GM21367 (cell line): ENCODE data around the gene SLC35C1.

ENCODE experiments used
- ATAC-seq: cut with Tn5 transposase; IDR thresholded peaks from one replicate; pipeline ENCODE4 v1.9.1; 2021; ENCODE audit not compliant: unreplicated experiment

The SLC35C1 gene

DNA sequence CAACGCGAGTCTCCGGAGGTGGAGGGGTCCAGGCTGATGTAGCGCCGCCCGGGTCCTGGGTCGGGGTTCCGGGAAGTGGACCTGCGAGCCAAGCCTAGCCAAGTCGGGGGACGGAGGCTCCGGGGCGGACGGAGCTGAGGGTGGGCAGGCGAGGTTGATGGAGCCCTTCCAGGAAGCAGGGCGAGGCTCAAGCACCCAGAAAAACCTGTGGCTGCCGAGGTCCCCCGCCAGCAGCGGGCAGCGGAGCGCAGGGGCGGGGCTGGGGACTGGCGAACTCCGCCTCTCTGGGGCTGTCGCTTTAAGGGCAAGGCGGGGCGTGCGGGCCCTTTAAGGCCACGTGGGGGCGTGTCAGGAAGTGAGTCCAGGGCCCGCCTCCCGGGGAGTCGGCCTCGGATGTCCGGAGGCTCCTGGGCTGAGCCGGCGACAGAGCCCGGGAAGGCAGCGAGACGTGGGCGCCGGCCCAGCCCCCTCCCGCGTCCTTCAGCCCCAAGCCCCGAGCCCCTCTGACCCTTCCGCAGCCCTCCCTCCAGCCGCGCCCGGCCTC is at the start of gene SLC35C1:
TSS of gene SLC35C1 (plus strand) at position 389 of the 544 bp plus-strand sequence. CDS start 653 bp downstream, outside the sequence.
- ATAC-seq = peak; percentile 89

DNA sequence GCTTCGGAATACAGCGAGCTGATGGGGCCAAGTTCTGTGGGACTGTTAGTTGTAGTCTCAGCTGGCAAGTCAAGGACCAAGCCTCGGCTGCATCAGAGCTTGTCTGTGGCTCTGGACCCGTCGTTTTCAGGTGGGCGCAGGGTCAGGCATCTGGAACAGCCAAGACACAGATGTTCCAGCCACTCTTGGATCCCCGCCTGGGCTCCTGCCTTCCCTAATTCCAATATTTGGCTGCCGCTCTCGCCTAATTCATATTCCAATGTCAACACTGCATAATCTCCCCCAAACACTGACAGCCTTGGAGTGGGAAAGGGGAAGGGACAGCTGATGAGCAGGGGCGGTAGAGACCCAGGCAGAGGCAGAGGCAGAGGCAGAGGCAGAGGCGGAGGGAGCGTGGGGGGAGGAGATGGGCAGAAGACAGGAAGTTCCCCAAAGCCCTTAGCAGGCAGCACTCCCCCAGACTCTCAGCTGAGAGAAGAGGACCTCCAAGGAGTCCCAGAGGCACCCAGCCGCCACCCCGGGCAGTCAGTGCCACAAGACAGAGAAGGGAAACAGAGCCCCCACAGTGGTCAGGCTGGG is 49.6 kb upstream of the SLC35C1 start:
- no peak for ATAC-seq

GRCh38 chr11:45756384-45757010 is 48.5 kb upstream of the SLC35C1 start:
- no peak for ATAC-seq

GRCh38 chr11:45757672-45758071 is 47.3 kb upstream of the SLC35C1 start:
- no peak for ATAC-seq

- no peak for ATAC-seq
These were observed 43.3 kb upstream of the SLC35C1 start for GRCh38 chr11:45761659-45762058.

DNA sequence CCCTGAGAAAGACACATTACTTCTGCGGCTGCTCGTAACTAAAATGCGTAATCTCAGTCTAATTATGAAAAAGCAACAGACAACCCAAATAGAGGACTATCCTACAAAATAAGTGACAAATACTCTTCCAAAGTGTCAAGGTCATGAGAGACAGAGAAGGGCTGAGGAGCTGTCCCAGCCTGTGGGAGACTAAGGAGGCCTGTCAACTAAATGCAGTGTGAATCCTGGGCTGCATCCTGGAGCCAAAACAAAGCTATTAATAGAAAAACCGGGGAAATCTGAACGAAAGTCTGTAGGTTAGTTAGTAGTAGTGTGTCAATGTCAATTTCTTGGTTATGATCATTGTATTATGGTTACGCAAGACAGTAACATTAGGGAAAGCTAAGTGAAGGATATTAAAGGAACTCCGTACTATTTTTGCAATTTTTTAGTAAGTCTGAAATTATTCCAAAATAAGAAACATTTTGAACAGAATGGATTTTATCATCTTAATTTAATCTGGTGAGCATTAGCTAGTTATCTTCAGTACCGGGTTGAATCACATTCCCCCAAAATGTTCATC is 39.8 kb upstream of the SLC35C1 start:
- ATAC-seq = no peak

DNA sequence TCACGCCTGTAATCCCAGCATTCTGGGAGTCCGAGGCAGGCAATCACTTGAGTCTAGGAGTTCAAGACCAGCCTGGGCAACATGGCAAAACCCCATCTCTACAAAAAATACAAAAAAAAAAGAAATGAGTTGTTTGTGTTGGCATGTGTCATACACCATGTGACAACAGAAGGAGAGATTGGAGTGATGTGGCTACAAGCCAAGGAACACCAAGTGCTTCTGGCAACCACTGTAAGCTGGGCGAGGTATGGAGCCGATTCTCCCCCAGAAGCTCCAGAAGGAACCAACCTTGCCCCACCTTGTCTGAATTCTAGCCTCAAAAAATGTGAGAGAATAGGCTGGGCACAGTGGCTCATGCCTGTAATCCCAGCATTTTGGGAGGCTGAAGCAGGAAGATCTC is 39.1 kb upstream of the SLC35C1 start:
- ATAC-seq = no peak

- ATAC-seq = no peak
These were observed 38.5 kb upstream of the SLC35C1 start for GRCh38 chr11:45766469-45766868.

- ATAC-seq = no peak
These were observed 36.5 kb upstream of the SLC35C1 start for GRCh38 chr11:45768486-45768885.

- ATAC-seq = no peak
These were observed 35.0 kb upstream of the SLC35C1 start for GRCh38 chr11:45769960-45770359.

DNA sequence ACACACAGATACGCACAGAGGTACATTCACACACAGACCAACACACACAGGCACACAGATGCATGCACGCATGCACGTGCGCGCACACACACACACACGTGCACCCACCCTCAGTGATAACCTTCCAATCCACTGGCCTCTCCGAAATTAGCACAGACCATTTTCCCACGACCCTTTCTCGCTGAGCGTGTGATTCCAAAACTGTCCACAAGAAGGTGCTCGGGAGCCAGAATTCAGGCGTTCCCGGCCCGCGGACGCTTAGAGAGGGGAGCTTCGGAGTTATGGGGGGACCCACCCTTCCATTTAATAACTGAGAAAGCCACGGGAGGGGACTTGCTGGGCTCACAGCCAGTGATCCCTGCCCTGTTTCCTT is 33.8 kb upstream of the SLC35C1 start:
- ATAC-seq = peak; percentile 30

GRCh38 chr11:45771566-45772448 is 33.1 kb upstream of the SLC35C1 start:
- ATAC-seq = peak; percentile 81

DNA sequence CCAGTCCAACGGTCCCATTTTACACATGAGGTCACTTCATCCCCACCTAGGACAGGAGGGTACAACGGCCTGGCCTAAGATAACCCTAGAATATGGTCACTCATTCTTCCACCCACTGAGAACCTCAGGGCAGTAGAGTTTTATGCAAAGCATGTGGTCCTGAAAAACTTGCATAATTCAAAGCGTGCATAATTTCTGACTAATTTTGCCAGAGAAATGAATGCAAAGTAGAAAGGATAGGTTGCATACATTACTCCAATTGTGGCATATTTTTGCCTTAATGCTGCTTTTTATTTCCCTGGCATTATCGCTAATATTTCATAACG is 32.5 kb upstream of the SLC35C1 start:
- ATAC-seq = no peak

DNA sequence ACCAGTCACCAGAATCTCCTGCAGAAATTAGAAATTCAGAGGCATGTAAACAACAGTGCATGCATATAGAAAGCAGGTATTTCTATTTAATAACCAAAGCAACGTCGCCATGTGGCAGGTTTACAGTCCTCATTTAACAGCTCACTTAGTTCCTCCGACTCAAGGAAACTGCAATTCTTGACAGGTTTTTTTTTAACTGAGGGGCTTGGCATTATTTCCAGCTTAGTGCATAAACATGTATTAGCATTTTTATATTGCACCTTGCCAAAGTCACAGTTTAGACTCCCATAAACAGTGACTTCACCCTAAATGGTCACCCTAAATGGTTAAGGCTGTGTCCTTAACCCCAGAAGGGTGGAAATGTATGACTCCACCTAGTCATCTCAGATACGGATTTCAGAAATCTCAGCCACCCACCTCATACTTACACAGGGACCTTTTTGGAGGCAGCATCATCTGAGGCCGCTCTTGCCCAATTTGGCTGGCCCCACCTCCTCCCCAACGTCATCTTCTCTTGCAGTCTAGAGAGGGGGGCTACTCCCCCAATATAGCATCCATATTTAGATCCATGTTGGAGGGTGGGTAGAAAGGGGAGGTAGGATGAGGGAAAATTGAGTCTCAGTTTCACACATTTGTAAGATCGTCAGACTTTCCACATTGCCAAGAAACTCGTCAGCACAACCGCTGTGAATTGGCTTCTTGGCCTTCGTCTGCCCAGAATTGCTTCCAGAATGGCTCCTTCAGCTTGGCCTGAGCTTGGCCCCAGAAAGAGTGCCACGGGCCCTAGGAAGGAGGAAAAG is 31.8 kb upstream of the SLC35C1 start:
- ATAC-seq = no peak

DNA sequence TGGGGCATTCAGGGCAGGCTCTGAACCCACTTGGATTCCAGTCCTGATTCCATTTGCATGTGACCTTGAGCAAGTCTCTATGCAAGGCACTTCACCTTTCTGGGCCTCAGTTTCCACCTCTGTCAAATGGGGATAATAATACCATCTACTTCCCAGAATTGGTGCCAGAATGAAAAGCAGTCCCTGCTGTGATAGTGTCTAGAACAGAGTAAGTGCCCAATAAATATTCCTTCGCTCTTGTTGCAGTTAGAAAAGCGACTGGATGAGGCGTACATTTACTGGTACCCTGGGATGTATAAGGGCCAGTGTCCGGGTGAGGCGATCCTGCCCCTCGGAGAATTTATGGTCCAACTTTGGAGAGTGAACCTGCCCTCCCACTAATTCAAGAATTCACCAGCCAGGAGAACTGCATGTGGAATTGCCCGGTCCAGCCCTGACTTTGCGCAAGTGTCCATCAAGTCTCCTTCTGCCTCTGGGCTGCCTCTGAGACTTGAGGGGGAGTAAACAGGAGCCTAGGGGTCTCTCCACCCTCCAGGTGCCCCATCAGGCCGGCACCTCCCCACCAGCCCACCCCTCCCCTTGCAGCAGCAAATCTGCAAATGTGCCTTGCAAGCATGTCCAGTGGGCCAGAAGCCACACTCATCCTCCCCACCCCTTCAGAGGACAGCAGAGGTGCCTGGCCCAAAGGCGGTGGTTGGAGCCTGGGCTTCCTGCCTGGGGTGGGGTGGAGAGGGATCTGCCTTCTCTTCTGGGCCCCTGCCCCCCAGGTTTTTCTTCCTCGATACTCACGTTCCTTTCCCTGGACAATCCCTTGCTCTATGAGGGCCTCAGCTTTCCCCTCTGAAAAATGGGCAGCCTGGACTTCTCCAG is 30.9 kb upstream of the SLC35C1 start:
- ATAC-seq = no peak

GRCh38 chr11:45774786-45775185 is 30.2 kb upstream of the SLC35C1 start:
- no peak for ATAC-seq

DNA sequence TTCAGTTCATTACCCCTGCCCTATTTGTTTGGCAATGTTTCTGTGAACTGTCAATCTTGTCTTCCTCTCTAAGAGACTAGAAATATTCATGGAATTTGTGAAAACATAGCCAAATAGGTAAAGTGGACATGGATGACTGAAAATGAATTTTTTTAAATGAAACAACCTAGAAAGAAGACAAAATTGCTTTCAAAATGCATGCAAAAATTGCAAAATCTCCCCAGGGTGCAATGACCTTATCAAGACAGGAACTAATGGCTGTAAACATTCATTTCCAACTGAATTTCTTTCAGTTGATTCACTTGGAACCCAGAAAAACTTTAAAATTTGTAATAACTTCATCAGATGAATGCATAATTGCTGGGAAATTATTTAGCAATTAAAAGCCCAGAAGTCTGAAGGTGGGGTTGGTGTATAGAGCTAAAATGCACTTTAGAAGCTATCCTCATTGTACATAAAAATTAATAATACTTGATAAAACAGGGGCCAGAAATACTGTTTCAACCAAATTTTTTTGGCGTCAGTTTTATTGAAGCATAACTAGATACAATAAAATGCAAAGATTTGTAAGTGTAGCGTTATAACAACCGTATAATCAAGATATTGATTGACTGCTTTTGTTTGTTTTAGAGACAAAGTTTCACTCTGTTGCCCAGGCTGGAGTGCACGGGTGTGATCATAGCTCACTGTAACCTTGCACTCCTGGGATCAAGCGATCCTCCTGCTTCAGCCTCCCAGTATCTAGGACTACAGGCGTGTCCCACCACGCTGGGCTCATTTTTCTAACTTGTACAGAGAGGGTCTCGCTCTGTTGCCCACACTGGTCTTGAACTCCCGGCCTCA is 27.6 kb upstream of the SLC35C1 start:
- no peak for ATAC-seq

- no peak for ATAC-seq
These were observed 26.6 kb upstream of the SLC35C1 start for GRCh38 chr11:45778341-45778740.

- no peak for ATAC-seq
These were observed 25.3 kb upstream of the SLC35C1 start for GRCh38 chr11:45779602-45780001.
